ENCODE measurements around the gene LYVE1.

The LYVE1 gene

DNA sequence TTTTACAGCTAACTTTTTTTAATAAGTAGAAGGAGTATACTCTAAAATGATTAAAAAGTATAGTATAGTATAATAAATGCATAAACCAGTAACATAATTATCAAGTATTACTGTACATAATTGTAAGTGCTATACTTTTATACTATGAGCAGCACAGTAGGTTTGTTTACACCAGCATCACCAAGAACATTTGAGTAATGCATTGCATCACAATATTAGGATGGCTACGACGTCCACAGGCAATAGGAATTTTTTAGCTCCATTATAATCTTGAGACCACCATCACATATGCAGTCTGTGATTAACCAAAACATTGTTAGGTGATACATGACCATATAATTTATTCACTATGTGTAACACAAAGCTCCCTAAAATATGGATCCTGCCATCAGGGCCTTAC lies 47.9 kb downstream of the LYVE1 start:
- no peak for DNase-seq

DNA sequence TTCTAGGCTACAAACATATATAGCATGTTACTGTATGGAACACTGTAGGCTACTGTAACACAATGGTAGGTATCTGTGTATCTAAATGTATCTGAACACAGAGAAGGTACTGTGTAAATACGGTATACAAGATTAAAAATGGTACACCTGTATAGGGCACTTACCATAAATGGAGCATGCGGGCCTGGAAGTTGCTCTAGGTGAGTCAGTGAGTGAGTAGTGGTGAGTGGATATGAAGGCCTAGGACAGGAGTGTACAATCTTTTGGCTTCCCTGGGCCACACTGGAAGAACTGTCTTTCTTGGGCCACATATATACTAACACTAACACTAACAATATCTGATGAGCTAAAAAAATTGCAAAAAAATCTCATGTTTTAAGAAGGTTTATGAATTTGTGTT lies 48.8 kb downstream of the LYVE1 start:
- DNase-seq: no peak

DNA sequence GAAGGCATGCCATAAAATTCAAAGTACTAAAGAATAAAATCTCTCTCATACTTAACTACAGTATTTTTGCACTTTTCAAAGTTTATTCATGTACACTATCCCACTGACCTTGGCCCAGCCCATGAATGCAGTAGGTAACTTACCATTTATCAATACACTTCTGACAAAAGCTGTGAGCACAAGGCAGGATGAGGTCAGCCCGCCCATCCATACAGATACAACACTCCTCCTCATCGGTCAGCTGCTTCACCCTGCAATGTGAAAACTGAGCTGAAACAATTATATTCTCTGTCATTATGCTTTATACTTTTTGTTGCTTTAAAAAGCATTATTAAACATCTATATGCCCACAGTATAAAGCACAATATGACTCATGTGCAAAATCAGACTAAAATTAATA lies 49.6 kb downstream of the LYVE1 start:
- no peak for DNase-seq

DNA sequence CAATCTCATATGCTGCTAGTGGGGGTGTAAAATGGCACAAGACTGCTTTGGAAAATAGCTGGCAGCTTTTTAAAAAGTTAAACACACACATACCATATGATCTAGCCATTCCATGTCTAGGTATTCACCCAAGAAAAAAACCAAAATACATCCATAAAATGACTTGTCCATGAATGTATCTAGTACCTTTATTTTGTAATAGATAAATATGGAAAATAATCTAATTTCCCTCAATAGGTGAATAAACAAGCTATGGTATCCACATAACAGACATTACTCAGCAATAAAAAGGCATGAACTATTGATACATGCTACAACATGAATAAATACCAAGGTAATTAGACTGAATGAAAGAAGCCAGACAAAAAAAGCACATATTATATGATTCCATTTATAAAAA lies 50.3 kb downstream of the LYVE1 start:
- DNase-seq: no peak

DNA sequence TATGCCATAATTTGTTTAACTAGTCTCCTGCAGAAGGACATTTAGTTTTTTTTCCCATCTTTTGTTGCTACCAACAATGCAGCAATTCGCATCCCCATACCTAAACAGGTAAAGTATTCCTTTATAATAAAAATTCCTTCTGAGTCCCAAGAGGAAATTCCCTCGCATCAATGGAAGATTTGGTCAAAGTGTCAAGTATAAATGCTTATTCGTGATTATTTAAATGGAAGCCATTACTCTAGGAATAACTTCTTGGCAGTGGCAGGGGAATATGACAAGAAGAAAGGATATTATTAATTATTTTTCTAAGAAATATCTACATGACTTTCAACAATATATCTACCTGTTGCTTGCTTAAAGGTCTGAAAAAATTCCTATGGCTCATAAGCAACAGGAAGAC lies 53.0 kb downstream of the LYVE1 start:
- DNase-seq: no peak

DNA sequence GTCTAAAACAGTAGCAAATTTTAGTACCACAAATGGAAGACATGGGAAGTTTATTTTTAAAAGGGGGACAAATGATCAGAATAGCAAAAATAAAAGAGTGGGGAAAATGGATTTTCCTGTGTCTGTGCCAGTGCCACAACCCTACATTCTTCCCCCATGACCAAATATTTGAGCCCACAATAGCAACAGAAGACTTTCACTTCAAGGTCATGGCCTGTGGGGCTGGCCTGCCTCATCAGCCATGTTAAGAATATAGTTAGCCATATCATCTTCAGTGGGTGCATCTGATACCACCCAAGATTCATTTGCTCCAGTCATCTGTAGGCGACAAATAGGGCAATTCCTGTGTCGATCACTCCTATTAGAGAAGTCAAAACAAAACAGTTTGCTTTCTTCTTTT lies 53.8 kb downstream of the LYVE1 start:
- no peak for DNase-seq

DNA sequence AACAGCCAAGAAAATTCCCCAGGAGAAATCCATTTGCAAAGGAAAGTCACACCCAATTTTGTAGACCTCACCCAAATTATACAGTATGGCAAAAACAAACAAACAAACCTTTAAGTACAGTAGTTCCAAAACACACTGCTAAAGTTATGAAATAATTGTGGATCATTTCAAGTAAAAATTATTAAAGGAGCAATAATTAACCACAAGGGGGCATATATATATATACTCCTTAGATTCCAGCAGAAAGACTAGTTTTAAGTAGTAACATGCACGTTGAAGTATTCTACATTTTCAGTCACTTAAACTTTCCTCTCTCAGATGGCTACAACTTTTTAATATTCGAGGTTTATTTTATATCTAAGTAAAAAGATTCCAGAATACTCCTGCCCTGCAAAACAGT lies 54.3 kb downstream of the LYVE1 start:
- DNase-seq: no peak

DNA sequence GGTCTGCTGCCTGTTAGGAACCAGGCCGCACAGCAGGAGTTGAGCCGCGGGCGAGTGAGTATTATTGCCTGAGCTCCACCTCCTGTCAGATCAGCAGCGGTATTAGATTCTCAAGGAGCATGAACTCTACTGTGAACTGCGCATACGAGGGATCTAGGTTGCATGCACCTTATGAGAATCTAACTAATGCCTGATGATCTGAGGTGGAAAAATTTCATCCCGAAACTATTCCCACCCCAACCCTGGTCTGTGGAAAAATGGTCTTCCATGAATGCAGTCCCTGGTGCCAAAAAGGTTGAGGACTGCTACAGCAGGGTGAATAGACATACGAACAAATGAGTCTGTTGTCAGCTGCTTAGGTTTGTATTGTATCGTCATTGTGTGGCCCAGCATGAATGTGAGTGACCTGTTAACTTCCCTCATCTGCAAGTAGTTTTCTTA lies 57.3 kb downstream of the LYVE1 start:
- no peak for DNase-seq
